Choroid plexus epithelial cell (primary cell): ENCODE measurements around the gene HRAS.
A peak's percentile ranks its signal among the peaks of the same experiment; 100 is the strongest.

Experiments
- DNase-seq: peaks from one replicate; pipeline ENCODE4 v3.0.0-alpha.2; 2010; ENCODE audit warnings: low read depth
- H3K4me3 ChIP-seq: 2 replicates; pipeline ENCODE4 v1.5.1; 2011; ENCODE audit warnings: low read depth, mild to moderate bottlenecking, control low read depth, low read length, moderate library complexity
- CTCF ChIP-seq: conservative IDR thresholded peaks from 2 replicates; pipeline ENCODE4 v1.5.1; 2011; ENCODE audit warnings: low read depth, mild to moderate bottlenecking, control low read depth, inconsistent platforms, low read length, moderate library complexity

Gene HRAS

GRCh38 chr11:573146-573759 is 37.9 kb upstream of the HRAS start:
- TF ChIP-seq CTCF = no peak
- DNase-seq = no peak
- H3K4me3 ChIP-seq = no peak overlapping the region

GRCh38 chr11:571802-572185 is 36.4 kb upstream of the HRAS start:
- no peak overlapping the region for H3K4me3 ChIP-seq
- no peak for DNase-seq
- no peak for TF ChIP-seq CTCF

- no peak for DNase-seq
- peak overlapping the region; percentile 55 for H3K4me3 ChIP-seq
- no peak for TF ChIP-seq CTCF
These were observed 33.9 kb upstream of the HRAS start for GRCh38 chr11:569158-569885.

GRCh38 chr11:568306-569157 is 33.2 kb upstream of the HRAS start:
- peak; percentile 86 for DNase-seq
- TF ChIP-seq CTCF = no peak
- peak overlapping the region; percentile 64 for H3K4me3 ChIP-seq

GRCh38 chr11:567629-568292 is 32.4 kb upstream of the HRAS start:
- TF ChIP-seq CTCF = no peak
- peak overlapping the region; percentile 64 for H3K4me3 ChIP-seq
- no peak for DNase-seq

- H3K4me3 ChIP-seq = peak overlapping the region; percentile 64
- no peak for TF ChIP-seq CTCF
- DNase-seq = no peak
These were observed 31.7 kb upstream of the HRAS start for GRCh38 chr11:567011-567628.
